Stimulated activated CD4-positive, alpha-beta T cell treated with anti-CD3 and anti-CD28 coated beads, TNF-alpha, amount 100 ng/mL, for 48 hours (primary cell): ENCODE data around the gene TMEM14A.

Experiments used
- DNase-seq, 3 donors: peaks; one replicate each; pipeline ENCODE4 v3.0.0-alpha.2; 2020; ENCODE audit warnings: low read depth in 3 of 3

TMEM14A gene

DNA sequence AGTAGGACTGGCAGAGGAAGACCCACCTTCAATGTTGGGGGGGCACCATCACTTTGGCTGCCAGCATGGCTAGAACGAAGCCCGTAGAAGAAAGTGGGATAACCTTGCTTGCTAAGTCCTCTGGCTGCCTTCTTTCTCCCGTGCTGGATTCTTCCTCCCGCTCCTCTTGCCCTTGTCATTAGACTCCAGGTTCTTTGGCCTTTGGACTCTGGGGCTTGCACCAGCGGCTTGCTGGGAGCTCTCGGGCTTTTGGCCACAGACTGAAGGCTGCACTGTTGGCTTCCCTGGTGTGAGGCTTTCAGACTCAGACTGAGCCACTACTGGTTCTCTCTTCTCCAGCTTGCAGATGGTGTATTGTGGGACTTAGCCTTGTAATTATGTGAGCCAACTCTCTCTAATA is 64.2 kb downstream of the TMEM14A start:
- no peak for DNase-seq

DNA sequence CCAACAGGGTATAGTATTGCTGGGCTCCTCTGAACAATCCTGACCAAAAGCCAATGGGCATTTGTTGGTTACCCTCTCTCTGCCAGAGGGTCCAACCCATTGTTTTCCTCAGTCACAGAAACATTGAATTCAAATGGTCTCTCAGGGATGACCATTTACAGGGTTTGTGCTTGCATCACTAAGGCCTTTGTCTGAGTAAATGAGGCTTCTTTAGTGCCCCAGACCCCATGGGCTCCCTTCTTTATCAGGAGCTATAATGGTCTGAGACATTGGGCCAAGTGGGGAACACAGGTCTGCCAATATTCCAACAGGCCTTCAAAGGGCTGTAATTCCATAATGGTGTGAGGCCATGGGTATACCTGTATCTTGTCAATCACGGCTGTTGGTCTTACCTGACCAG is 65.2 kb downstream of the TMEM14A start:
- no peak for DNase-seq
